DMS153 treated with DMSO at 0.1 percent for 48 hours (cell line): ENCODE measurements around the gene NDUFB11.
A peak's percentile ranks its signal among the peaks of the same experiment; 100 is the strongest.

Experiments used
- DNase-seq: peaks from one replicate; lab custom pipeline; 2025; ENCODE audit not compliant: unreplicated experiment; lab: John Stamatoyannopoulos, UW

NDUFB11 gene

DNA sequence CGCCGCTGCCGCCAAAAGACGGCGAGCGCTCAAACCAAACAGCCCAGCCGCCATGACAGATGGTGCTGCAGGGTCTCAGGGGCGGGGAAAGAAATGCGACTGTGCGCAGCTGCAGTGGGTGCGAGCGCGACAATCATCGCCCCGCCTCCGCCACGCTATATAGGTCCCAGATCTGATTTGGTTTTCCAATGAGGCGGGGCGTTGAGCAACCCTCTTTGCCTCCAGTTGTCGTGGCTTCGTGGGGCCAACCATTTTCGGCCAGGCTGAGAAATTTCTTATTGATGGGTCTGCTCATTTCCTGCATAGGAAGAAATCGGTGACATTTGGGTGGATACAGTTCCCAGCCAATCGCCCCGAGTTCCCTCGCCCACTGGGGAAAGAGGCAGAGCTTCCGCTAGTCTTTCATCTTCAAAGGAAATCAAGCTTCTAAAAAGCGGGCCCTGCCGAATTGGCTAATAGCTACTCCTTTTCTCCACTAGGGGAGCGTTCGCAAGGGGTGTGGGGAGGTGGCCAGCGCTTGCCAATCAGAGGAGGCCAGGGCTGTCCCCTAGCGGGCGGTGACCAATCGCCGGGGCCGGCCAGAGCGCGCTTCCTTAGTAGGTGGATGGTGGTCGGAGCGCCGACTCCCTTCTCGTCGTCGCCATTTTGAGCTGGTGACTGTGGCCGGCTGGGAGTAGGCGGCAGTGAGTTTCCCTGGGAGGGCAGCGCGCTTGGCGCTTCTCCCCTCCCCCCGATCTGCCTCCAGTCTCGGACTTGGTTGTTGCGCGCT is at the start of gene NDUFB11, which contains the start of gene RBM10:
TSS of gene NDUFB11 (minus strand) at position 77 of the 769 bp plus-strand sequence. CDS start at position 54, 23 bp downstream.
TSS of gene RBM10 (plus strand) at position 596 of the 769 bp plus-strand sequence. CDS start 2,261 bp downstream, outside the sequence.
- DNase-seq: peak; percentile 65

DNA sequence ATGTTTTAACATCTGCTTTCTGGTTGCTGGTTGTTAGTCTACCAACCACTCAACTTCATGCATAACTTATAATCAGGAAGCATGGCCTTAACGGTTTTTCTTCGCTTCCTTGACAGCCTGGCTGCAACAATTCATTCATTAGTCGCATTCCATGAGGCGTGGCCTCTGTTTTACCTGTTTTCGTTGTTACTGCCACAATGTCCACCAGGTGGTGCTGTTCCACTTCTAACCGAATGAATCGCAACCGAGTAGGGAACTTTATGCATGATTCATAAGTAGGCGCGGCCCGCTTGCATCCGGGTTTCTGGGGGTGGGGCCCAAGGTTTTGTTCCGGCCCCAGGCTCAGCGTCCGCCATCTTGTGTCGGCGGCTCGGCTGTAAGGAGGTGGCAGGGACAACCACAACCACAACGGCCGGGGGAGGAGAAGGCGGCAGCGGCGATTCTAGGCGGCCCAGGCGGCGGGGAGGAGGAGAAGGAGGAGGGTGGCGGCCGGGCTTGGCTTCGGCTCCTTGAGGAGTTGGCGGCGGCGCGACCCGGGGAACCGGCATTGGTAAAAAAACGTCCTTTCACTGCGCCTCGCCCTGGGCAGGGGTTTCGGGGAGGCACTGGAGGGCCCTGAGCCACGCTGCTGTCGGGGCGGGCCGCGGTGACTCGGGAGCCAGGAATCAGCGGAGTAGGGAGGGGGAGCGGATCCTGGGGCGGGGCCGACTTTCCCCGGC is 49.1 kb upstream of the NDUFB11 start, which contains the start of gene UBA1:
TSS of gene UBA1 (plus strand) at position 355 of the 719 bp plus-strand sequence. CDS start 4,974 bp downstream, outside the sequence.
- peak; percentile 70 for DNase-seq

DNA sequence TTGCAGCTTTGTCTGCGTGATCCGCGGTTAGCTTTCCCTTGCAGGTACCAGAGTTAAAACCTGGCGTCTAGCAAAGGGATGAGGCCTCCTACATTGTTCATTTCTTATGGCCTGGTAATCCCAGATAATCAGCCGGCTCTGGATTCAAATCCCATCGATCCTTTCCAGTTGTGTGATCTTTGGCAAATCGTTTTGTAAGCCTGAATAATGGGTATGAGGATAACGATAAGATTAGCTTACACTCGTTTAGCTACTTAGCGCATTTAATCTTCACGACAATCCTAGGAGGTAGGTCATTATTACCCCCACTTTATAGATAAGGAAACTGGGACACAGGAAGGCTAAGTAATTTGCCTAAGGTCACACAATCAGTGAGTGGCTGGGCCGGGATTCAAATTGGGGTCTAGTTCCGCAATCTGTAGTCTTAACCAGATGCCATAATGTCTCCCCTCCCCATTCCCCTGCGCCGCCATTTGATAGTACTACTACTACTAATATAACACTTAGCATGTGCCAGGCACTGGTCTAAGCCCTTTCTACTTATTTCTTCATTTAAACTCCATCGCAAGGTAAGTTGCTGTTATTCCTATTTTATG is 47.4 kb upstream of the NDUFB11 start:
- DNase-seq: no peak

DNA sequence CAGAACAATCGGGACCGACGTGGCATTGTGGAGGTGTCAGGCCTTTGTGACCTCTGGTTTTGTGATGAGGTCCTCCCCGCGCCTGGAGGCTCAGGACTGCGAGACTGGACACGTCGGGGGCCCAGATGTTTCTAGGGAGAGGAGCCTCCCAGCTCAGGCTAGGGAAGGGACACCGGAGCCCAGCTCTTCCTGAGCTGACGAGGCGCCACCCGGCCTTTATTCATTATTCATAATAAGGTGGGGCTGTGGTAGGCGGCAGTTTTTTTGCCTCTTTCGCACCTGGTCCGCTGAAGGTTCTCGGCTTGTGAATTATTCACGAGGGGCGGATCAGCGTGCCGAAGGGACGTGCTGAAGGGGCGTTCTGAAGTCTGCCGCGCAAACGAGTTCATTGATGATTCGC is 46.8 kb upstream of the NDUFB11 start:
- DNase-seq: no peak

DNA sequence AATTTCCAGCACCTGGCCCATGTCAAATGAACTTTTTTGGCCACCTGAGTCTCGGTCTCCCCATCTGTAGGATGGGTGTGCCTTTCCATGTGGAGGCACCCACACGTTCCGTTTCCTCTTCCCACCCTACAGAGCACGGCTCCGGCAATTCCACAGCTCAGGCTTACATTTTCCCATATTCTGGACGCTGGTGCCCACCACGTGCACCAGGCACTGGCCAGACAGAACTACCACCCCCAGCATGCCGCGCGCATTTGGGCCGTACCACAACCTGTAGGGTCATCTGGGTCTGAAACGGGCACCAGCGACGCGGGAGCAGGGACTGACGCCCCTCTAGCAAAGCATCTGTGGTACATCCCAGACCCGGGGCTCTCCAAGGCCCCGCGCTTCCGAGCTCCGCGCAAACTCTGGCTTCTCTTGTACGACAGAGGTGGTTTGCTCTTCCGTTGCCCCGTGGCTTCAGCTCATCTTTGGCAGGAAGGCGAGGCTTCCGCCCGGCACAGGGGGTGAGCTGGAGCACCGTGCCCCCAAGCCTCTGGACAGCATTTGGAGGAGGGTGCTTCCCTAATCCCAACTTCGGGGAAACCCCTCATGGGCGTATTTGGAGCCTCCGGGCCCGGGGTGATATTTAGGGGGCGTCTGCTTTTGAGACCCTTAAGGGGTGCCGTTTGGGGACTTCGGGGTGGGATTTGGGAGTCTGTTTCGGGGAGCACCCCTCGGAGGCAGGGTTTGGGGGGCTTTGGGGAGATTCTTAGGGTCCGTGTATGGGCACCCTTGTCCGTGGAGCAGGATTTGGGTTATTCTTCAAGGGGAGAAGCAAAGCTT is 46.2 kb upstream of the NDUFB11 start:
- peak; percentile 66 for DNase-seq

DNA sequence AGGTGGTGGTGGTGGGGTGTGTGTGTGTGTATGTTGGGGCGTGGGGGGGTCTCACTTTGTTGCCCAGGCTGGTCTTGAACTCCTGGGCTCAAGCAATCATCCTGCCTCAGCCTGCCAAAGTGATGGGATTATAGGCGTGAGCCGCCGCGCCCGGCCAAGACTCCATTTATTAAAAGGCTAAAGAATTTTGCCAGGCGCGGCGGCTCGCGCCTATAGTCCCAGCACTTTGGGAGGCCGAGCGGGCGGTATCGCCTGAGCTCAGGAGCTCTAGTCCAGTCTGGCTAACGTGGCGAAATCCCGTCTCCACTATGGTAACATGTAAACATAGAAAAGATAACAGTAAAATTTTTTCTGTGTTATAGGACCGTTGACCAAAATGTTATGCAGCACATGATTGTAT is 45.4 kb upstream of the NDUFB11 start:
- no peak for DNase-seq

DNA sequence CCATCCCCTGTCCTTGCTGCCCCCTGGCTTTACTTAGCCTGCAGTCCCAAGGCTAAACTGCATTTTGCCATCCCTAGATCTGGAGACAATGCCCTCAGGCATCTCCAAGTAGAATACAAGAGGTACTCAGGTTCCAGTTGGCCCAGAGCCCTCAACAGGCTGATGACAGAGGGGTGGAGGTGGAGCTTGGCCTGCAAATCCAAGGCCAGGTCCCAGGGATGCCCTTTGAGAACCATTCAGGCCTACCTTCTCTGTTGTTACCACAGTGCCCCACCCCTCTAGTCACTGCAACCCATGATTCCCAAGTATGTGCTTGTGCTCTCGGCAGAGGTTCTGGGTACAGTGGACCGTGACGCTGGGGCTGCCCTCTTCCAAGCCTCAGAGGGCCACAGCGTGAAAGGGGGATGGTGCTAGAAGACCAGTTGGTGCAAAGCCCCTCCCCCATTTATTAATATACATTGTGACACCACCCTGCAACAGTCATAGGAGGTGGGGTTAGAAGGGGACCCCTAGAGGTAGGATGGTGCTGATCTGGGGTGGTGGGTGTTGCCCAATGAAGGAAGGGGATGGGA is 42.7 kb upstream of the NDUFB11 start:
- no peak for DNase-seq

DNA sequence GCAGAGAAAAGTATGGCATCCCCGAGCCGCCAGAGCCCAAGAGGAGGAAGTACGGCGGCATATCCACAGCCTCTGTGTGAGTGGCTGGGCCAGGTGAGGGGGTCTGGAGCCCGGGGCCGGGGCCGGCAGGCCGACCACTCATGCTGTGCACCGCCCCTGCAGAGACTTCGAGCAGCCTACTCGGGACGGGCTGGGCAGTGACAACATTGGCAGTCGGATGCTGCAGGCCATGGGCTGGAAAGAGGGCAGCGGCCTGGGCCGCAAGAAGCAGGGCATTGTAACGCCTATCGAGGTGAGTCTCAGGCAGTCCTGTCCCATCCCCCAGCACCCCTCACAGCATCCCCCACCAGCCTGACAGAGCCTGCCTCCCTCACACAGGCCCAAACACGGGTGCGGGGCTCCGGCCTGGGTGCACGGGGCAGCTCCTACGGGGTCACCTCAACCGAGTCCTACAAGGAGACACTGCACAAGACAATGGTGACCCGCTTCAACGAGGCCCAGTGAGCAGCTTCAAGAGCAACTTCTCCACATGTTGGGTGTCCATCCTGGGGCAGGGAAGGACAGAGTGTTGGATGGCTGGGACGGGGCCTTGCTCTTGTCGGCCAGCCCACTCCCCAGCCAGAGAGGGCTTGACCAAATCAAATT is 41.7 kb upstream of the NDUFB11 start:
- no peak for DNase-seq

DNA sequence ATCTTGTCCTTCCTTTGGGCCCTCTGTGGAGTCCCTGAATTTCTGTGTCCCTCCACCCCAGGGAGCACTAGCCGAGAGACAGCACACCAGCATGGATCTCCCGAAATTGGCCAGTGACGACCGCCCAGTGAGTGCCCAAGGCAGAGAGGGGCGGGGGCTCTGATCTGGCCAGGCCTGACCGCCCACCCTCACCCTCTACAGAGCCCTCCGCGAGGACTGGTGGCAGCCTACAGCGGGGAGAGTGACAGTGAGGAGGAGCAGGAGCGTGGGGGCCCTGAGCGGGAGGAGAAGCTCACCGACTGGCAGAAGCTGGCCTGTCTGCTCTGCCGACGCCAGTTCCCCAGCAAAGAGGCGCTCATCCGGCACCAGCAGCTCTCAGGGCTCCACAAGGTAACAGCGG is 40.7 kb upstream of the NDUFB11 start:
- DNase-seq: no peak

DNA sequence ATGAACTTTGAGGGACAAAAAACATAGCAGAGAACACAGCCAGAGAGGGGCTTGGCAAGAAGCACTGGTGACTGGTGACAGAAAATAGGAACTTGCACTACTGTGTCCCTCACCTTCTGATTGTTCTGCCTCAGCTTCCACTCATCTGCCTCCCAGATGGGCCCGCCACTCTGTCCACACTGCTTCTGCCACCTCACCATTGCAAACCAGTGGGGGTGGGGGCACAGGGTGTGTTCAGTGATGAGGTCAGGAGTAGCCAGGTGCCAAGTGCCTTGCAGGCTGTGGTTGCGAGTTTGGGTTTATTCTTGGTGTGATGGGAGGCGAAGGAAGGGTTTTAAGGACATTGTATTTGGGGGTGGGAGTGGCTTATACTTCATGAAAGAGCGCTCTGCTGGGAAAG is 40.0 kb upstream of the NDUFB11 start:
- no peak for DNase-seq

DNA sequence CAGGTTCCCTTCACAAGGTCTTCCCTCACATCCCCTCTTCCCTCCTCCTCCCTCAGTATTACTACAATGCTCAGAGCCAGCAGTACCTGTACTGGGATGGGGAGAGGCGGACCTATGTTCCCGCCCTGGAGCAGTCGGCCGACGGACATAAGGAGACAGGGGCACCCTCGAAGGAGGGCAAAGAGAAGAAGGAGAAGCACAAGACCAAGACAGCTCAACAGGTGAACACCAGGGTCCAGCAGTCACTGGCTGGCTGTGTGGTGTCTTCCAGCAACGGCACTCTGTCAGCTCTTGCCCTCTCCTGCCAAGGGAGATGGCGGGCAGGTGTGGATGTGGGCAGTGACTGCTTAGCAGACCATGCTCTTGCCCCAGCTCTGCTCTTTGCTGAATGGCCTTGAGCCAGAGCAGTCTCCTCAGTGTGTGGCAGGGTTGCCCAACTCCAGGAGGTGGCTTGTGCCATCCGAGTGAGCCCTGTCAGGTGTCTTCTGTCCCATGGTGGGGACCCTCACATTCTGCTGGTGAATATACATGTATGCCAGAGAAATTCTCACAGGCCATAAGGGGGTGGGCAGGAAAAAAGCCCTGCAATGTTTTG is 37.7 kb upstream of the NDUFB11 start:
- no peak for DNase-seq

DNA sequence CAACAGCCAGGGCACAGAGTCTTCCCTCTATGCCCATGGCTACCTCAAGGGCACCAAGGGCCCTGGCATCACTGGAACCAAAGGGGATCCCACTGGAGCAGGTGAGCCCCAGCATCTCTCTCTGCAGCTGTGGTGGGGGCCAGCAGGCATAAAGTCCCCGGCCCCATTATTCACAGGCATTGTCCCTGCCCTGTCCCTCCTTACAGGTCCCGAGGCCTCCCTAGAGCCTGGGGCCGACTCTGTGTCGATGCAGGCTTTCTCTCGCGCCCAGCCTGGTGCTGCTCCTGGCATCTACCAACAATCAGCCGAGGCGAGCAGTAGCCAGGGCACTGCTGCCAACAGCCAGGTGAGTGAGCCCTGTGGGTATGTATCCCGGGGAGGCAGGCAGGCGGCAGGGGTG is 36.8 kb upstream of the NDUFB11 start:
- no peak for DNase-seq

DNA sequence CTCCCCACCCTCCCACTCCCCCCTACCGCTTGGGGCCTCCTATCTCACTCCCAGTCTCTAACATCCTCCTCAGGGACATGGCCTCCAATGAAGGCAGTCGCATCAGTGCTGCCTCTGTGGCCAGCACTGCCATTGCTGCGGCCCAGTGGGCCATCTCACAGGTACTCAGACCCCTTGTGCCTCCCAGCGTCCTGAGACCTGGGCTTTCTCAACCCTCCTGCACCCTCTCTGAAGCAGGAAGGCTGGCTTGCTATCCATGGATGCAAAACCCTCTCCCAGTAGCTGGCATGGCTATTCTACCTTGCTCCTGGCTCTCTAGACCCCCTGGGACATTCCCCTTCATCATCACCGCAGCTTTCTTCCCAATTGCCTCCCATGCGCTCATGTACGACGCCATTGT is 35.8 kb upstream of the NDUFB11 start:
- DNase-seq: no peak

DNA sequence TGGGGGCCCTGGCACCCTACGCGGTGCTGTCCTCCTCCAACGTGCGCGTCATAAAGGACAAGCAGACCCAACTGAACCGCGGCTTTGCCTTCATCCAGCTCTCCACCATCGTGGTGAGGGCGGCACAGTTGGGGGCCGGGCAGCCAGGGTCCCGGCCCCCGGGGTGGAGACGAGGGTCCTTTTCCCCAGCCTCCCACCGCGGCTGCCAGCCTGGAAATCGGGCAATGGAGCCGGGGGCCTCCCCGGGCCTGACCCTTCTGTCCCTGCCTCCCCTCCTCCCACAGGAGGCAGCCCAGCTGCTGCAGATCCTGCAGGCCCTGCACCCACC is 35.4 kb upstream of the NDUFB11 start:
- DNase-seq: no peak

DNA sequence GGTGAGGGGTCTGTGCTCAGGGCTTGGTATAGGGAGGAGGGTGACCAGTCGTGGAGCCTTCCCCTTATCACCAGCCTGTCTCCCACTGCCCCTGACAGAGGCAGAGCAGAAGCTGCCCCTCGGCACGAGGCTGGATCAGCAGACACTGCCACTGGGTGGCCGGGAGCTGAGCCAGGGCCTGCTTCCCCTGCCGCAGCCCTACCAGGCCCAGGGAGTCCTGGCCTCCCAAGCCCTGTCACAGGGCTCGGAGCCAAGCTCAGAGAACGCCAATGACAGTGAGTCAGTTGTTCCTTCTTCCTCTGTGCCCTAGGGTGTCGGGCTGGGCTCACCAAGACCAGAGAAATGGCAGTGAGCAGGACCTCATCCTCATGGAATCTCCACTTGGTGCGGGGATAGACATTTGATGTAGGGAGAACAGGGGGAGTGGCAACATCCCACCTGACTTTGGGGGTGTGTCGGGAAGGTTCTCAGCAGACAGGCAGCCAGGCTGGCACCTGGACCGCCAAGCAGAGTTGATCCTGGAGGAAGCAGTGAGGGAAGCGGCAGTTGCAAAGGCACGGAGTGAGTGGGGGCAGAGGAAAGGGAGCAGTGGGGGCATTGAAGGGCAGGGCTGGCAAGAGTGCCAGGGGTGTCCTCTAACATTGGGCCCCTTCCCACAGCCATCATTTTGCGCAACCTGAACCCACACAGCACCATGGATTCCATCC is 34.9 kb upstream of the NDUFB11 start:
- DNase-seq: no peak

DNA sequence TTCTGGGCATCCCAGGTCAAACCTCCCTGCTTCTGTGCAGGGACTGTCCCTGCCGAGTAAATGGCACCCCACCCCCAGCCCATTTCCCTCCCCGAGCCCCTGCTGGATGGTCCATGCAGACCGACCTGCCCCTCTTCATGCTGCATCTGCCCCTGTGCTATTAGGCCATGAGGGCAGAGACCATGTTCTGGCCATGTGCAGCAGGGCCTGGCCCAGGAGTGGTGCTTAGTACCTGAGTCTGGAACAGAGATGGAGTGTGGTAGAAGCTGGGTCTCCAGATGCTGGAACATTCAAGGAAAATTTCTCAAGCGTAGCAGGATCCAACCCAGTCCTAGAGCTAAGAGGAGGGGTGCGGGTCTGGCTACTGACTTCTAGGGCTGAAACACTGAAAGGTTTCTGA is 33.8 kb upstream of the NDUFB11 start:
- DNase-seq: no peak

DNA sequence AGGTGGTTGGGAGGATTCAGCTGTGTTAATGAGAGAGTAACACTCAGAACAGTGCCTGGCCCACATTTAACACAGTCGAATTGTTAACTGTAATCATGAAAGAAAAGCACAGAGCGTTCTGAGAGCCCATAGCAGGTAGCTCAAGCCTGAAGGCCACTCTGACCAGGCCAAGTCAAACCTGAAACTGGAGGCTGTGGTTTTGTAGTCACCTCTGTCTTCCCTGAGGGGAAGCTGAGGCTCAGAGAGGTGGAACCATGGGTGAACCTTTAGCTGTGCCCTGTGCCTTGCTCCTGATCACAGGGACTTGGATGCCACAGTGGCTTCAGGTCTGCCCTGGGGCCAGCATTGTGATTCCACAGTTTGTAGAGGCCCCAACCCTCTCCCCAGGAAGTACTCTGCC is 32.6 kb upstream of the NDUFB11 start:
- no peak for DNase-seq

DNA sequence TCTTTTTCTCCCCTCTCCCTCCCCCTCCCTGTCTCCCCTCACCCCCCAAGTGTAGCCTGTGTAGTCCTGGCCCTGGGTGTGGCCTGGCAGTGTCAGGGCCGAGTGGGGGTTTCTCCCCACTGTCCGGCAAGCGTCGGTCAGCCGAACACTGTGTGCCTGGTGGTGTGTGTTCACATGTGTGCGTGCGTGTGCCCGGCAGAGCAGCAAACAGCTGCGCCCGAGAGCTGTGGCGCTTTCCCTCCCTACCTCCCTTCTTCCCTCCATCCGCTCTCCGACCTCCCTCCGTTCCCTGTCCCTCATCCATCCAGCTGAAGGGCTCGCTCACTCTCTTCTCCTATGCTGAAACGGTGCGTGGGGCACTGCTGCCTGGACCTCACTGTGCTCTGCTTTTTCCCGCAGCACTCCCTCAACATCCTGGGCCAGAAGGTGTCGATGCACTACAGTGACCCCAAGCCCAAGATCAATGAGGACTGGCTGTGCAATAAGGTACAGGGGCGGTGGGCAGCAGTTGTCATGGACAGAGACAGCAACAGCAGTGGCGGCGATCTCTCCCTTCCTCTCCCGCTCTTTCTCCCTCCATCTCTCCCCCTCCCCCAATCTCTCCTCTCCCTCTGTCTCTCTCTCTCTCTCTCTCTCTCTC is 31.7 kb upstream of the NDUFB11 start:
- DNase-seq: no peak

DNA sequence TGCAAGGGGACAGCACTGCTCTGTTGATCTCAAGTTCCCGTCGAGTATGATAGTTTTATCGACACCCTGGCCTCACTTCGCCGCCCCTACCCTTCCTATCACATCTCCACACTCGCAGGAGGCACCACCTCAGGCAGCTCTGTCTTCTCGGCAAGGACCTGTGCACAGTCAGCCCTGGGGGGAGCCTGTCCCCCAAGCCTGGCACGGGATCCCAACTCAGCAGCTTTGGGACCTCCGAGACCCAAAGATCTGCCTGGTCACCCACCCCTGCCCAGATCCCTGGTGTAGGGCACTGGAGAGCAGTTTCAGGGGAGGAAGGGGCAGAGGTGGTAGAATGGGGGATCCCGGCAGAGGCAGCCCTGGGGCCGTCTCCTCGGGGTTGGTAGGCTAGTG is 31.1 kb upstream of the NDUFB11 start:
- no peak for DNase-seq
